MM.1S (cell line): ENCODE results near the gene FRMPD2.
"Not testable (repeated sequence)": the region's sequence is repeated elsewhere in the genome, so short reads cannot be mapped to it uniquely, and the experiment has no call there.

Source experiments
- DNase-seq: peaks from one replicate; pipeline ENCODE4 v3.0.0-alpha.2; 2015
- H2AFZ ChIP-seq: fragments of 300-600 bp; sonication (generic); 2 replicates; pipeline ENCODE4 v1.6.0; 2016; ENCODE audit warnings: antibody characterized with exemption, low read length
- H3F3A ChIP-seq: fragments of 300-600 bp; sonication (generic); 2 replicates; pipeline ENCODE4 v1.6.1; 2016; ENCODE audit warnings: mild to moderate bottlenecking, antibody characterized with exemption, low read length, moderate library complexity, mixed read lengths; ENCODE audit not compliant: insufficient read depth
- H3K27ac ChIP-seq: fragments of 300-600 bp; sonication (generic); 2 replicates; pipeline ENCODE4 v1.5.1; 2016; ENCODE audit warnings: mild to moderate bottlenecking, low read length
- H3K27me3 ChIP-seq: fragments of 300-600 bp; sonication (generic); replicated peaks from 2 replicates; pipeline ENCODE4 v1.6.0; 2016; ENCODE audit warnings: low read length; ENCODE audit not compliant: insufficient read depth
- H3K36me3 ChIP-seq: fragments of 300-600 bp; sonication (generic); replicated peaks from 2 replicates; pipeline ENCODE4 v1.6.1; 2016; ENCODE audit warnings: mild to moderate bottlenecking, low read length, mixed read lengths; ENCODE audit not compliant: insufficient read depth
- H3K4me1 ChIP-seq: fragments of 300-600 bp; sonication (generic); 2 replicates; pipeline ENCODE4 v1.6.1; 2016; ENCODE audit warnings: low read length, mixed read lengths
- H3K4me2 ChIP-seq: fragments of 300-600 bp; sonication (generic); 2 replicates; pipeline ENCODE4 v1.6.0; 2016; ENCODE audit warnings: low read depth, low read length
- H3K4me3 ChIP-seq: fragments of 300-600 bp; sonication (generic); 2 replicates; pipeline ENCODE4 v1.5.1; 2016; ENCODE audit warnings: low read length, mixed read lengths
- H3K79me2 ChIP-seq: fragments of 300-600 bp; sonication (generic); 2 replicates; pipeline ENCODE4 v1.6.1; 2016; ENCODE audit warnings: mixed run types, low read length, mixed read lengths
- H3K9ac ChIP-seq: fragments of 300-600 bp; sonication (generic); 2 replicates; pipeline ENCODE4 v1.6.1; 2016; ENCODE audit warnings: low read length, mixed read lengths
- H3K9me2 ChIP-seq: fragments of 300-600 bp; sonication (generic); replicated peaks from 2 replicates; pipeline ENCODE4 v1.6.1; 2016; ENCODE audit warnings: mild to moderate bottlenecking, low read length, mixed read lengths; ENCODE audit not compliant: insufficient read depth
- H3K9me3 ChIP-seq: fragments of 300-600 bp; sonication (generic); replicated peaks from 2 replicates; pipeline ENCODE4 v1.6.1; 2016; ENCODE audit warnings: mild to moderate bottlenecking, low read length, mixed read lengths; ENCODE audit not compliant: insufficient read depth
- H4K20me1 ChIP-seq: fragments of 300-600 bp; sonication (generic); 2 replicates; pipeline ENCODE4 v1.6.1; 2016; ENCODE audit warnings: mild to moderate bottlenecking, low read length, moderate library complexity, mixed read lengths; ENCODE audit not compliant: insufficient read depth

FRMPD2 gene

DNA sequence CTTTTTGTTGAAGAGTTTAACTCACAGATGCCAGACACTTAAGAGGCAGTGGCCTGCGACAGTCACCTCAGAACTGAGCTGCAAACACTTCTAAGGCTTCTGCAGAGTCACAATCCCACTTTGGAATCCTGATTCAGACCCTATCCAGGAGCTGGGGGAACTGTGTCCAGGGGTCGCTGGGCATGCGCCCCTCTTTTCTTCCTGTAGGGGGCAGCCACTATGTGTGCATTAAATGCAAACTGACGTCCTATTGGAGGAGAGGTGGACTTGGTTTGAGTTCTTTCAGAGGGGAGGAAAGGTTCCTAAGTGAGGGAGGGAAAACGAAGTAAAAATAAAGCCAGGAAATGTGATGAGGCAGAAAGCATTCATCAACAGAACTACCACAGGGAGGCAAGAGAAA lies 113.8 kb downstream of the FRMPD2 start:
- not testable (repeated sequence) for DNase-seq, H3K27me3 ChIP-seq, H3K9me3 ChIP-seq, H3K36me3 ChIP-seq, H3K4me2 ChIP-seq, H3K4me1 ChIP-seq, H3K4me3 ChIP-seq, H3K79me2 ChIP-seq, H3K9ac ChIP-seq, H3K27ac ChIP-seq, H3F3A ChIP-seq, H3K9me2 ChIP-seq, H2AFZ ChIP-seq, H4K20me1 ChIP-seq

DNA sequence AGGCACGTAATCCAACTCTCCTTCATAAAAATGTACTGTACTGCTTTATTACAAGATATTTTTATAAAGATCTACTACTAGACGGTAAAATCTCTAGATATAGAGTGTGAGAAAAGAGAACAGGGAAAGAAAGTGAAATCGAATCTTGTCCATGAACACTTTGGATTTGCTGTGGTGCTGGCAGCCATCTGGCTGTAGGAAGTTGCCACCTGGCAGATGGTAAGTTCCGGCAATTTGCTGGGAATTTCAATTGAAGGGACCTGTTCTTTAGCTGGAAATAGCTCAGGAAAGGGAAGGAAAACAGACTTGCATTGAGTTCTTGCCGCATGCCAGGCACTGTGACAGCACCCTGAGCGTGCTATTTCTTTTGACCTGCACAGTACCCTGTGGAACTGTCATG lies 114.3 kb downstream of the FRMPD2 start:
- not testable (repeated sequence) for H3K9ac ChIP-seq, H3F3A ChIP-seq, H3K27ac ChIP-seq, H2AFZ ChIP-seq, H3K9me3 ChIP-seq, H3K4me3 ChIP-seq, H3K4me2 ChIP-seq, H3K9me2 ChIP-seq, DNase-seq, H3K27me3 ChIP-seq, H3K79me2 ChIP-seq, H4K20me1 ChIP-seq, H3K36me3 ChIP-seq, H3K4me1 ChIP-seq

DNA sequence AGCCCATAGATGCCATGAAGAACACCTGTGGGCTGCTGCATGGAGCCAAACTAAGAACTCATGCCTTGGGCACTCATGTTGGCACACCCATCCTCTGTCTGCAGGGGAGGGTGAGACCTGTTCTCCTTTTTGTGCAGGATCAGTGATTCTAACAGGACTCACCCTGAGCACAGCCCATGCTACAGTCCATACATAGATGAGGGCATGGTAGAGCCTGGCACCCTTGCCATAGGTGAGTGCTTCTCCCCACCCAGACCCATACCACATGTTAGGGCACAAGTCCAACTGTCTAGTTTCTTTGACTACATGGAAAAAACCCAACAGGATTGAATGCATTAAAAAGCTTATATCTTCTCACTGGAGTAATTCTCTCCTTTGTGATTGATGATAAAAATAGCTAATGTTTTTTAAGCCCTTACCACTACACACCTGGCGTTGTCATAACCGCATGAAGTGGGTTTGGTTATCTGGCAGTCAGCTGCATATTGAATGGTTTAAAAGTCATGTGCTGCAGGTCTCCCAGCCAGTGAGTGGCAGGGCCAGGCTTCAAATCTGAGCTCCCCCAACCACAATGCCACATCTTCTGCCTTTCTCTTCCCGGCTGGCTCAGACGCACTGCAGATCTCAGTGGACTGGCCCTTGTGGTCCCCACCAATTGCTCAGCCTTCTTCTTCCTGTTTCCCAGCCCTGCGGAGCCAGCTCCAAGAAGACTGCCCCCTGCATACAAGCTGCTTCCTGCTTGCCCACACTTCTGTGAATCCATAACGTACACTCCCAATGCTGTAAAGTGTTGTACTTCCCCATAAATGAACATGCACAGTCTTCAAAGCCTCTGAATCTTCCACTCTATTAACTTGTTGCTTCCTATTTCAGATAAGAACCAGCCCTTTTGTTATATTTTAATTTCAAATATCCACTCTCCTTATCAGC lies 120.0 kb downstream of the FRMPD2 start:
- not testable (repeated sequence) for H3K9me2 ChIP-seq, H2AFZ ChIP-seq, H3K4me2 ChIP-seq, H3K4me1 ChIP-seq, H3K27me3 ChIP-seq, H3K36me3 ChIP-seq, H3K79me2 ChIP-seq, H3K9ac ChIP-seq, H3K9me3 ChIP-seq, H3F3A ChIP-seq, H4K20me1 ChIP-seq, H3K4me3 ChIP-seq
- DNase-seq, result peak; percentile 5
- peak overlapping the region; percentile 34; the same call in 1 of the 2 replicates for H3K27ac ChIP-seq

DNA sequence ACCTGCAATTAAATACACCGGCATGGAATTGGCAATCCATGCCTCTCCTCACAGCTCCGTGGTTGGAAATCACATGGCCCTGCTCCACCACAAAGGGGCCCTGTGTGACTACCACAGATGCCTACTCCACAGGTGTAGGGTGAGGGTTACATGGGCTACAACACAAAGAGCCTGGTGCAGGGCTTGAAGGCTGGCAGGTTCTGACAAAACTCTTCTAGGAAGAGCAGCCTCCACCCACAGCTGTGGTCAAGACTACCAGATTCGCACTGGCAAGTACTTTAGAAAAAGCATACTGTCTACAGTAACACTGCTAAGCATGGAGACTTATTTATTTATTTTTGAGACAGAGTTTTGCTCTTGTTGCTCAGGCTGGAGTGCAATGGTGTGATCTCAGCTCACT lies 126.9 kb downstream of the FRMPD2 start:
- DNase-seq, H3K9me3 ChIP-seq, H3K4me3 ChIP-seq, H3K27ac ChIP-seq, H3K9me2 ChIP-seq, H3K36me3 ChIP-seq, H3K9ac ChIP-seq, H3F3A ChIP-seq, H4K20me1 ChIP-seq, H3K4me2 ChIP-seq, H3K27me3 ChIP-seq, H3K79me2 ChIP-seq, H3K4me1 ChIP-seq, H2AFZ ChIP-seq: not testable (repeated sequence)

DNA sequence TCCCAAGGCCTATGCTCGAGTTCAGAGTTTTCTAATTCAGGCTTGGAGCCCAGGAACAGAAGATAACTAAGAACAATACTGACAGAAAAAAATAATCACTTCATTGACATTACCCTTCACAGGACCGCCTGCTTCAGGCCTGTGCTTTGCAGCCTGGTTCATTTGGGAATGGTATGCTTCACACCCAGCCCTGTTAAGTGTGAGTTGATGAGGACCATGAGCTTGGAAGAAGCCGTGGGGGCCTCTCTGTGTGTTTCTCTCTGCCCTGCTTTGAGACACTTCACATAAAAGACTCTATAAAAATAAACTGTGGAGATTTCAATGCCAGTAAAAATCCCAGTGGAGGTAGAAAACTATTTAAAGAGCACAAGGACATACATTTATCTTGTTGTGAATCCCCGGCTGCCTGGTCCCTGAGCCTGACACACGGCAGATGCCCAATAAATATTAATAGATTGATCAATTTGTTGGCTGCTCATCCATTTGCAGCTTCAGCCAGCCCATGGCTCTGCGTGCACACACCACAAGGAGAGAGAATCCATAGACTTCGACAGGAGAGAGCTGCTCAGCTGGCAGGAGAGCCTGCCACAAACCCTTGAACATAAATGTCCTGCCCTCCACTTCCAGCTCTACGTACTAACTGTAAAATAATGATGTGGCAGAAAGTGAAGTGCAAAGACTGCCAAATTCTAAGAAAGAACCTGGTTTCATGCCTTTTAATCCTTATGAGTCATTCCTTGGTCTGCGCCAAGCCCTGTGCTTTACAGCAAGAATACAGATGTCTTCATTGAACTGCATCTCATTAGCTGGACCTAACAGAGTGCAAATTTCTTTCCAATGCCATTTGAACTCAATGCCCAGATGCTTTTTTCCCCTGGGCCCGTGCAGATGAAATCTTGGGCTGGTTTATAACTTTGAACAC lies 130.5 kb downstream of the FRMPD2 start:
- not testable (repeated sequence) for H3K9ac ChIP-seq, H3K4me1 ChIP-seq, H3K79me2 ChIP-seq, H3K9me2 ChIP-seq, H3K36me3 ChIP-seq, H2AFZ ChIP-seq, H3K27me3 ChIP-seq, DNase-seq, H3F3A ChIP-seq, H3K4me3 ChIP-seq, H3K4me2 ChIP-seq, H3K27ac ChIP-seq, H3K9me3 ChIP-seq, H4K20me1 ChIP-seq

- not testable (repeated sequence) for H2AFZ ChIP-seq, H3K9me2 ChIP-seq, H3K4me3 ChIP-seq, DNase-seq, H3K9ac ChIP-seq, H3K27me3 ChIP-seq, H3F3A ChIP-seq, H4K20me1 ChIP-seq, H3K27ac ChIP-seq, H3K4me1 ChIP-seq, H3K4me2 ChIP-seq, H3K36me3 ChIP-seq, H3K9me3 ChIP-seq, H3K79me2 ChIP-seq
These were observed 133.5 kb downstream of the FRMPD2 start for GRCh38 chr10:48140949-48141348.

DNA sequence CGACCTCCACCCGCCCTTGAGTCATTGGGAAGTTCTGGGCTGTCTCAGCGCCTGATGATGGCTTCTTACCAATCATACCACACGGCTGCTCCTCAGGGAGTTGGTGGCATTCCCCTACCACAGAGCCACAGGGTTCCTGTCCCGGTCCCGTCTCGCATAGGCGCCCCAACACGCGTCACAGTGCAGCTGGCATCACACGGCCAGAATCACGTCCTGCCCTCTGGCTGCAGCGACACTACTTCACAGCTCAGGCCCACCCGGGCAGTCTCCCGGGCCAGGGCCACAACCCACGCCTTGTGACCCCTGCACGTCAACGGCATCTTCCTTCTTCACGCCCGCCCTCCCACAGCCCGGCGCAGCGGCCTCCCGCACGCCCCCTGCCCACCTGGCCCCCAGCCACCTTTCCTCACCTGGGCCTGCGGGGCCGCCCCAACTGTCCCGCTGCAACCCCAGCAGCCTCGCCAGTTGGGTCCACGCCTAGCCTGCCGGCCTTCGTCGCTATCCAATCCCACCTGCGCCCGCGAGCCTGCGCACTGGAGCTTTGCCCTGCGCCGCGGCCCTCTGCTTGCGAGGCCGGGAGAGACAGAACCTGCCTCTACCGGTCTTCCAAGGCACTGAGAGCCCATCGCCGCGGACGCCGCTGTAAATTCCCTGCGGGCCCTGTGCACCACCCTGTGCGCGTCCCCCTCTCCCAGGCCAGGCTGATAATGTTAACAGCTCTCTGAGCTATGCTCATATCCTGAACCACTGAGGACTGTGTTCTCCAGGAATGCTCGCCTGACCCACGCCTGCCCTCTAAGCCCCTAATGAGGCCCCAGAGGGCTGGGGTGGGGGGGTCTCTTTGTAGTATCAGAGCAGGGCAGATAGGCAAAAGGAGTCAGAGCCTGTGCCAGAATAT lies 134.3 kb downstream of the FRMPD2 start:
- not testable (repeated sequence) for H3K27me3 ChIP-seq, H4K20me1 ChIP-seq, H3F3A ChIP-seq, H3K36me3 ChIP-seq, H3K9ac ChIP-seq, H3K79me2 ChIP-seq, DNase-seq, H3K4me3 ChIP-seq, H2AFZ ChIP-seq, H3K9me2 ChIP-seq, H3K4me2 ChIP-seq, H3K9me3 ChIP-seq, H3K4me1 ChIP-seq, H3K27ac ChIP-seq
